DLD1 (cell line): Measurements from ENCODE around the gene USP5.

Source experiments
- in situ Hi-C: cut with HindIII; loops from 2 replicates; pipeline ENCODE4 v1.10.0; 2017; ENCODE audit warnings: low sequenced_read_pairs

The USP5 gene

GRCh38 chr12:6909421-6910145 lies 57.6 kb downstream of the USP5 start:
- in situ Hi-C loops: no loop called here

DNA sequence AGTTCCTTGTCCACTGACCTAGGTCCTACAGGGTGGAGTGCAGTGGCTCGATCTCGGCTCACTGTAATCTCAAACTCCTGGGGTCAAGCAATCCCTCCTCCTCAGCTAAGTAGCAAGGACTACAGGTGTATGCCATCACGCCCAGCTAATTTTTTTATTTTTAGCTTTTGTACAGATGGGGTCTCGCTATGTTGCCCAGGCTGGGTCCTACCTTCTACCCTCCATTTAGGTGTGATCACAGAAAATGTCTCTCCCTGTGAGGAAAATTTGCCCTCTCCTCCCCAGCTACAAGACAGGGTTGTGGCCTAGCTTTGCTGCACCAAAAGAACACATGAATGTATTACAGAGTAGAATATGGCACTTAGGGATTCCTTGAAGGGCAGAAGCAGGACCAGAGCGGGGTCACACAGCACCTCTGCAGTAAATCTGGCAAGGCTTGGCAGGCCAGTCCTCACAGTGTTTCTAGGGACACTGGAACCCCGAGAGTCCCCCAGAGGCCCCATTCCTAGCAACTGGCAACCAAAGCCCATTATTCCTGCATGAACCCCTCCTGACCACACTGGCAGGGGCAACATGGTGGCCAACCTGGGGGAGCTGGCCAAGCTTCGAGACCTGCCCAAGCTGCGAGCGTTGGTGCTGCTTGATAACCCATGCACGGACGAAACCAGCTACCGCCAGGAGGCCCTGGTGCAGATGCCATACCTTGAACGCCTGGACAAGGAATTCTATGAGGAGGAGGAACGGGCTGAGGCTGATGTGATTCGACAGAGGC lies 60.4 kb downstream of the USP5 start:
- in situ Hi-C loops: no loop called here

DNA sequence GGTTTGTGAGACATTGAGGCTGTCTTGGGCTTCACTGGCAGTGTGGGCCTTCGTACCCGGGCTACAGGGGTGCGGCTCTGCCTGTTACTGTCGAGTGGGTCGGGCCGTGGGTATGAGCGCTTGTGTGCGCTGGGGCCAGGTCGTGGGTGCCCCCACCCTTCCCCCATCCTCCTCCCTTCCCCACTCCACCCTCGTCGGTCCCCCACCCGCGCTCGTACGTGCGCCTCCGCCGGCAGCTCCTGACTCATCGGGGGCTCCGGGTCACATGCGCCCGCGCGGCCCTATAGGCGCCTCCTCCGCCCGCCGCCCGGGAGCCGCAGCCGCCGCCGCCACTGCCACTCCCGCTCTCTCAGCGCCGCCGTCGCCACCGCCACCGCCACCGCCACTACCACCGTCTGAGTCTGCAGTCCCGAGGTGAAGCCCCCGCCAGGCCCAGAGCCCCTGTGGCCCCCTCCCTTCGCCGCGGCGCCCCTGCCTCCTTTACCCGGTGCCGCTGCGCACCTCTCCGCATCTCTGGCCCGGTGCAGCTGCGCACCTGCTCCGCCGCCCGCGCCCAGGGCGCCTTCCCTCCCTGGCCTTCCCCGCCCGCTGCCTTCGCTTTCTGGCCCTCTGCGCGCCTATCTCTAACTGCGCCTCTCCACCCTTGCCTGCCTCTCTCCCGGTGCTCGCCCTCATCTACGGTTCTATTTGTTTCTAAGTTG lies 62.4 kb downstream of the USP5 start, which contains the start of gene ENO2:
TSS of gene ENO2 (plus strand) at position 335 of the 701 bp plus-strand sequence. CDS start 1,253 bp downstream, outside the sequence.
- in situ Hi-C loops: no loop called here

DNA sequence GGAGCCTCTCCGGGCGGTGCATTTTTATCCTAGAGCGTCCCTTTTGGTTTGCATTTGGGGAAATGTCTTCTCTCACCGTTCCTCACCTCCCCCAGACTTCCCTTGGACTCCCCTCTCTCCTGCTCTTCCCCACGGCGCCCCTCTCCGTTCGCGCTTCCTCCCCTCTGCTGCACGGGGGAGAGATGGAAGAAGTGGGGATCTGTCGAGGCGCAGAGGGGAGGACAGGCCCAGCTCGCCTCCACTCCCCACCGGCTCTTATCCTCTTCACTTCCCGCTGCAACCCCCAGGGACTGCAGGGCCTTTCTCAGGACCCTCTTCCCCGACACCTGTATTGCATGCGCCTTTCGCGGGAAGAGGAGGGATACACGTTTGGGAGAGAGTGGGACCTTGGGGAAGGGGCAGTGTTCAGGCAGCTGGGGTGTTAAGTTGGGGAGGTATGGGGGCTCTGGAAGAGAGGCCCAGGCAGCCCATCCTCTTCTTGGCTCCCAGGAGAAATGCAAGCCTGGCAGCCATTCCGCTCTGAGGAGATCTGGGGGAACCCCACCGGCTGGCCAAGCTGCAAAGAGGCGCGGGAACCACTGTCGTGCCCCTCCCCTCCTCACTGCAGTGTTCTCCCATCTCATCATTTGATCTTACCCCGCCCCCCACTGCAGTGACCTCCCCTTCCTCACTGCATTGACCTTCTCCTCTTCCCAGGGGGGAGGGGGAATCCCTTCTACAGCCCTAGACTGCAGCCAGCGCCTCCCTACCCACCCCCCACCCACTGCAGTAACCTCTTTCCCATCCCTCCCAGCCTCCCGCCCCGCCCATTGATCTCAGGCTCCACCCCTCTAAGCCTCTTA lies 63.2 kb downstream of the USP5 start:
- in situ Hi-C loops: no loop called here

DNA sequence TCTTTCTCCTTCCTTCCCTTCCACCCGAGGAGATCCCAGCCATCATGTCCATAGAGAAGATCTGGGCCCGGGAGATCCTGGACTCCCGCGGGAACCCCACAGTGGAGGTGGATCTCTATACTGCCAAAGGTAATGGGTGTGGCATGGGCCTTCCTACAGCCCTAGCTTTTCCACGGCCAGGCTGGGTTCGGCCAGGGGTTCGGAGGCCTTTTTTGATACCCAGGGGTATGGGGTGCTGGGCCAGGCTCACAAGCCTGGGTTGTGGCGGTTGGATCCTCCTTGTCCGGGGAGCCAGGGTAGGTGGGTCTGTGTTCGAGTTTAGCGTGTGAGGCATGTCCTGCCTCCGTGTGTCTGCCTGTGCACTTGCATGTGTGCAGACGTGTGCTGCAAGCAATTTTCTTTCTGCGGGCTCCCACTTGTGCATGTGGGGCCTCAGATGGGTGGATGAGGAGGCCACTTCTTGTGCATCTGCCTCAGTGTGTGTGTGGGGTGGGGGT lies 63.9 kb downstream of the USP5 start:
- in situ Hi-C loops: no loop called here
